Measurements from ENCODE around the gene AMMECR1.

Gene AMMECR1

GRCh38 chrX:110321081-110321480 is 3.2 kb upstream of the AMMECR1 start:
- TF ChIP-seq ZFX (IDR thresholded peaks at IDR 0.05; ENCODE audit: borderline replicate concordance), result no peak
- TF ChIP-seq, protein P1, sequence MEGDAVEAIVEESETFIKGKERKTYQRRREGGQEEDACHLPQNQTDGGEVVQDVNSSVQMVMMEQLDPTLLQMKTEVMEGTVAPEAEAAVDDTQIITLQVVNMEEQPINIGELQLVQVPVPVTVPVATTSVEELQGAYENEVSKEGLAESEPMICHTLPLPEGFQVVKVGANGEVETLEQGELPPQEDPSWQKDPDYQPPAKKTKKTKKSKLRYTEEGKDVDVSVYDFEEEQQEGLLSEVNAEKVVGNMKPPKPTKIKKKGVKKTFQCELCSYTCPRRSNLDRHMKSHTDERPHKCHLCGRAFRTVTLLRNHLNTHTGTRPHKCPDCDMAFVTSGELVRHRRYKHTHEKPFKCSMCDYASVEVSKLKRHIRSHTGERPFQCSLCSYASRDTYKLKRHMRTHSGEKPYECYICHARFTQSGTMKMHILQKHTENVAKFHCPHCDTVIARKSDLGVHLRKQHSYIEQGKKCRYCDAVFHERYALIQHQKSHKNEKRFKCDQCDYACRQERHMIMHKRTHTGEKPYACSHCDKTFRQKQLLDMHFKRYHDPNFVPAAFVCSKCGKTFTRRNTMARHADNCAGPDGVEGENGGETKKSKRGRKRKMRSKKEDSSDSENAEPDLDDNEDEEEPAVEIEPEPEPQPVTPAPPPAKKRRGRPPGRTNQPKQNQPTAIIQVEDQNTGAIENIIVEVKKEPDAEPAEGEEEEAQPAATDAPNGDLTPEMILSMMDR (IDR thresholded peaks at IDR 0.05), result no peak
- H3K27ac ChIP-seq, result no peak overlapping the region

DNA sequence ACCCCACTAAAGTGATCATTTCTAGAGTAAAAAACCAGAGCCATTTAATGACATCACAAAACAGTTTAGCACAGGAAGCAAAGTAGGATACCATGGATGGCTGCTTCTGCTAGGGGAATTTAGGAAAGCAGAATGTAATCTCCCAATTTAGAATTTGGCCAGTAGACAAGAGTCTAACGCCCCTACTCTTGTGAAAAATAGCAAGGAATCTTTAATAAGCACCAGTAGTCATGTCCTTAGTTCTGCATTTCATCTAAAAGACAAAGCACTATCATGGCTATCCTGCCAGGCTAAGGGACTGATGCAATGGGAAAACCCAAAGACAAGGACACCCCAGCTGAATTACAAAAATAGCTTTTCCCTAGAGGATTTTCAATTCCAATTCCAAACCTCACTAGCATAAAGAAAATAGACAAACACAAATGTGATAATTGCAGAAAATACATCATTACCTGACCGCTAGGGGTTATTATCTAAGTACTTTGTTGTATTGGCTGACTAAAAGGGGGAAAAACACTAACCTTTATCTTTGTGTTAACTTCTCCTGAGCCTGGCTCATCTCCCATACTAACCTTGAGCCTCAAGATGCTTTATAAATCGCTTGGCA is 2.6 kb upstream of the AMMECR1 start:
- no peak overlapping the region for H3K27ac ChIP-seq
- TF ChIP-seq, protein P1 (IDR thresholded peaks at IDR 0.05), result no peak
- TF ChIP-seq ZFX (IDR thresholded peaks at IDR 0.05; ENCODE audit: borderline replicate concordance), result no peak

GRCh38 chrX:110318664-110318968 is 731 bp upstream of the AMMECR1 start:
- peak overlapping the region; percentile 75 for H3K27ac ChIP-seq

GRCh38 chrX:110317061-110317819 is 645 bp downstream of the AMMECR1 start:
- TF ChIP-seq, protein P1 (IDR thresholded peaks at IDR 0.05), result no peak
- no peak for TF ChIP-seq ZFX (IDR thresholded peaks at IDR 0.05; ENCODE audit: borderline replicate concordance)
- peak overlapping the region; percentile 75 for H3K27ac ChIP-seq

More at GRCh38 chrX:110318664-110318968, 731 bp upstream of the AMMECR1 start:
- TF ChIP-seq, protein P1 (IDR thresholded peaks at IDR 0.05), result no peak
- no peak for TF ChIP-seq ZFX (IDR thresholded peaks at IDR 0.05; ENCODE audit: borderline replicate concordance)

- H3K27ac ChIP-seq, result no peak overlapping the region
- TF ChIP-seq, protein P1 (IDR thresholded peaks at IDR 0.05), result no peak
- no peak for TF ChIP-seq ZFX (IDR thresholded peaks at IDR 0.05; ENCODE audit: borderline replicate concordance)
These were observed 1.4 kb downstream of the AMMECR1 start for GRCh38 chrX:110316351-110317060.

GRCh38 chrX:110315551-110315950 is 2.3 kb downstream of the AMMECR1 start:
- H3K27ac ChIP-seq, result no peak overlapping the region
- TF ChIP-seq ZFX (IDR thresholded peaks at IDR 0.05; ENCODE audit: borderline replicate concordance), result no peak

GRCh38 chrX:110311437-110312230 is 6.3 kb downstream of the AMMECR1 start:
- no peak overlapping the region for H3K27ac ChIP-seq
- TF ChIP-seq ZFX (IDR thresholded peaks at IDR 0.05; ENCODE audit: borderline replicate concordance), result no peak
- TF ChIP-seq, protein P1 (IDR thresholded peaks at IDR 0.05), result no peak
